ENCODE measurements around the gene THAP3. TPM values are rescaled to one million over a fixed set of nuclear protein-coding genes. Genes with fewer than 3 reads are reported as not detected.

Gene THAP3
- total and polyA plus RNA-seq, 2 donors (not counting 1 experiment from before 2014, with no cell fraction given) = 20.2 to 30.4 TPM

- no peaks in the 10 kb centered on the region for H3K4me1 Mint-ChIP-seq
- H3K27me3 Mint-ChIP-seq = no peaks in the 10 kb centered on the region
- Histone ChIP-seq H3K27me3 (replicated peaks in 1 of 4; ENCODE audit: control extremely low read depth in 1 of 4, control insufficient read depth in 3 of 4, insufficient read depth in 4 of 4, low read length in 3 of 4) (no peaks in the 10 kb centered on the region), H3K9me3 (ENCODE audit: control extremely low read depth in 1 of 3, control insufficient read depth in 2 of 3, insufficient read depth in 1 of 3, low read length in 2 of 3) (no peaks in the 10 kb centered on the region), H3K4me2 (replicated peaks; ENCODE audit: low read depth, low read length, poor library complexity, severe bottlenecking) (no peak overlapping the region), H3K79me2 (ENCODE audit: control insufficient read depth, insufficient read depth, low read length) (peaks cover 4% of the 10 kb centered on the region), H4K20me1 (ENCODE audit: control insufficient read depth, insufficient read depth, low read length, poor library complexity, severe bottlenecking) (no peaks in the 10 kb centered on the region), H3K4me3 (ENCODE audit: control extremely low read depth in 1 of 5, extremely low read depth in 1 of 5, insufficient read depth in 1 of 5, low read depth in 2 of 5, low read length in 4 of 5) (no peak overlapping the region), H3K27ac (ENCODE audit: low read length in 2 of 2) (no peak overlapping the region), H2AFZ (ENCODE audit: insufficient read depth, low read depth, low read length, poor library complexity, severe bottlenecking) (no peak overlapping the region), H3K9ac (ENCODE audit: low read length) (no peak overlapping the region), H3K4me1 (ENCODE audit: control insufficient read depth in 2 of 2, insufficient read depth in 2 of 2, low read length in 2 of 2) (no peaks in the 10 kb centered on the region), H3K36me3 (replicated peaks in 1 of 2; ENCODE audit: control extremely low read depth in 1 of 2, control insufficient read depth in 1 of 2, extremely low read depth in 1 of 2, insufficient read depth in 2 of 2, low read length in 1 of 2) (peaks cover 18 to 54% of the 10 kb centered on the region in 2 experiments)
- ATAC-seq (ENCODE audit: low read depth) (no peak), DNase-seq (no peak)
- intact Hi-C loops (cut with micrococcal nuclease) = no loop called here
- H3K9me3 Mint-ChIP-seq (ENCODE audit: insufficient read depth) = no peaks in the 10 kb centered on the region
- H3K4me3 Mint-ChIP-seq = no peak overlapping the region
- no peak overlapping the region for H3K27ac Mint-ChIP-seq
- CTCF ChIA-PET = interaction anchor here (0.7 kb wide), 1 partner anchor 196 kb away, joined by 3 read pairs; no protein-coding TSS in a partner anchor
- POLR2A ChIA-PET = no interaction called here
- WGBS (ENCODE audit: insufficient coverage) = 100% methylated on average over 1 of the region's 2 CpGs
- no peak for TF ChIP-seq EZH2 (IDR thresholded peaks at IDR 0.05; ENCODE audit: borderline replicate concordance, insufficient read depth, low read depth, low read length, poor library complexity, severe bottlenecking)
- no peak for TF ChIP-seq CTCF (IDR thresholded peaks at IDR 0.05)
These were observed 51.3 kb downstream of the THAP3 start for GRCh38 chr1:6675941-6676340.

Other genes with a start within 250 kb of the THAP3 start
- 4.0 and 4.2 TPM in 2 replicates for gene ACOT7, start 231.1 kb upstream of the THAP3 start, total RNA-seq
- 4.5 and 4.6 TPM in 2 replicates for gene ACOT7, start 231.1 kb upstream of the THAP3 start, polyA plus RNA-seq
- not detected in 2 replicates for gene HES2, start 204.9 kb upstream of the THAP3 start, total RNA-seq
- gene HES2, start 204.9 kb upstream of the THAP3 start, polyA plus RNA-seq = not detected in 2 replicates
- gene ESPN, start 200.1 kb upstream of the THAP3 start, total RNA-seq = 0.25 TPM in 1 of 2 replicates, not detected in the other
- 0.07 and 0.19 TPM in 2 replicates for gene ESPN, start 200.1 kb upstream of the THAP3 start, polyA plus RNA-seq
- gene TNFRSF25, start 158.7 kb upstream of the THAP3 start, total RNA-seq = 2.6 and 2.7 TPM in 2 replicates
- gene TNFRSF25, start 158.7 kb upstream of the THAP3 start, polyA plus RNA-seq = 7.1 and 16.1 TPM in 2 replicates
- gene PLEKHG5, start 133.2 kb upstream of the THAP3 start, total RNA-seq = 0.20 and 0.49 TPM in 2 replicates
- 0.13 TPM in 1 of 2 replicates, not detected in the other for gene PLEKHG5, start 133.2 kb upstream of the THAP3 start, polyA plus RNA-seq
- gene NOL9, start 70.4 kb upstream of the THAP3 start, total RNA-seq = 49.5 and 56.7 TPM in 2 replicates
- gene NOL9, start 70.4 kb upstream of the THAP3 start, polyA plus RNA-seq = 23.8 and 35.6 TPM in 2 replicates
- gene TAS1R1, start 69.6 kb upstream of the THAP3 start, total RNA-seq = not detected in 2 replicates
- gene TAS1R1, start 69.6 kb upstream of the THAP3 start, polyA plus RNA-seq = 0.09 TPM in 1 of 2 replicates, not detected in the other
- gene ZBTB48, start 44.9 kb upstream of the THAP3 start, total RNA-seq = 65.6 and 79.0 TPM in 2 replicates
- 100 and 103 TPM in 2 replicates for gene ZBTB48, start 44.9 kb upstream of the THAP3 start, polyA plus RNA-seq
- 29.9 and 31.0 TPM in 2 replicates for gene KLHL21, start 22.0 kb upstream of the THAP3 start, total RNA-seq
- 9.6 and 14.4 TPM in 2 replicates for gene KLHL21, start 22.0 kb upstream of the THAP3 start, polyA plus RNA-seq
- 10.6 and 11.0 TPM in 2 replicates for gene PHF13, start 11.1 kb upstream of the THAP3 start, total RNA-seq
- gene PHF13, start 11.1 kb upstream of the THAP3 start, polyA plus RNA-seq = 5.2 and 5.3 TPM in 2 replicates
- gene DNAJC11, start 76.9 kb downstream of the THAP3 start, total RNA-seq = 51.6 and 57.2 TPM in 2 replicates
- gene DNAJC11, start 76.9 kb downstream of the THAP3 start, polyA plus RNA-seq = 29.2 and 37.9 TPM in 2 replicates
- gene CAMTA1, start 160.6 kb downstream of the THAP3 start, total RNA-seq = 45.7 and 48.3 TPM in 2 replicates
- 42.2 and 56.8 TPM in 2 replicates for gene CAMTA1, start 160.6 kb downstream of the THAP3 start, polyA plus RNA-seq